B cell (primary cell): ENCODE measurements around the gene GGT5. TPM values are rescaled to one million over a fixed set of nuclear protein-coding genes. Genes with fewer than 3 reads are reported as not detected.
"Not testable (repeated sequence)": the region's sequence is repeated elsewhere in the genome, so short reads cannot be mapped to it uniquely, and the experiment has no call there.

Experiments used
- ATAC-seq: fragments of 200-7000 bp; cut with Tn5 transposase; one replicate; pipeline ENCODE4 v1.10.0; 2021; ENCODE audit warnings: low read depth, mild to moderate bottlenecking, moderate number of reproducible peaks, moderate library complexity
- CTCF ChIA-PET: fragments of 350-600 bp; sonication (Branson Sonifier 250); formaldehyde crosslinking; loops from one replicate; lab custom pipeline; 2021; ENCODE audit warnings: antibody characterized with exemption, inconsistent platforms; lab: Charles Lee
- POLR2A ChIA-PET: fragments of 350-600 bp; sonication (Branson Sonifier 250); formaldehyde crosslinking; loops from one replicate; lab custom pipeline; 2021; ENCODE audit warnings: antibody characterized with exemption; lab: Charles Lee
- DNase-seq: peaks from one replicate; pipeline ENCODE4 v3.0.0; 2013
- H2AFZ ChIP-seq: 2 replicates; pipeline ENCODE4 v1.6.1; 2012; ENCODE audit warnings: mild to moderate bottlenecking, low read depth, low read length; ENCODE audit not compliant: insufficient read depth, poor library complexity, severe bottlenecking
- H3K27ac ChIP-seq, 2 donors: 1 replicate in 1 of 2; 2 replicates in 1 of 2; pipeline ENCODE4 v1.5.1; 2012 to 2013; ENCODE audit warnings: low read length in 2 of 2, mild to moderate bottlenecking in 2 of 2, moderate library complexity in 1 of 2
- H3K27me3 ChIP-seq, 4 experiments: fragments of 200-600 bp in 1 of 4; sonication (generic) in 1 of 4; replicated peaks in 1 of 4; 1 replicate in 2 of 4; 2 replicates in 2 of 4; pipeline versions ENCODE4 v1.6.1 to v1.7.0; 2013 to 2016; ENCODE audit warnings: low read length in 3 of 4, mild to moderate bottlenecking in 2 of 4, mixed read lengths in 1 of 4, moderate library complexity in 1 of 4; ENCODE audit not compliant: insufficient read depth in 4 of 4, control insufficient read depth in 3 of 4; ENCODE audit errors: control extremely low read depth in 1 of 4
- H3K36me3 ChIP-seq, 2 experiments: replicated peaks in 1 of 2; 1 replicate in 1 of 2; 2 replicates in 1 of 2; pipeline versions ENCODE4 v1.6.1 to v1.7.1; 2013; ENCODE audit warnings: low read length in 1 of 2; ENCODE audit not compliant: insufficient read depth in 2 of 2, control insufficient read depth in 1 of 2; ENCODE audit errors: control extremely low read depth in 1 of 2, extremely low read depth in 1 of 2
- H3K4me1 ChIP-seq, 2 donors: fragments of 200-600 bp in 1 of 2; sonication (generic) in 1 of 2; 1 replicate in 1 of 2; 2 replicates in 1 of 2; pipeline versions ENCODE4 v1.5.1 to v1.6.1; 2013 to 2017; ENCODE audit warnings: low read length in 2 of 2; ENCODE audit not compliant: control insufficient read depth in 2 of 2, insufficient read depth in 2 of 2
- H3K4me2 ChIP-seq: replicated peaks from 2 replicates; pipeline ENCODE3; 2012; ENCODE audit warnings: mild to moderate bottlenecking, low read depth, low read length; ENCODE audit not compliant: poor library complexity, severe bottlenecking
- H3K4me3 ChIP-seq, 5 experiments: fragments of 200-600 bp in 1 of 5; sonication (generic) in 1 of 5; 1 replicate in 3 of 5; 2 replicates in 2 of 5; pipeline versions ENCODE4 v1.5.1 to v1.7.0; 2011 to 2016; ENCODE audit warnings: low read length in 4 of 5, mild to moderate bottlenecking in 4 of 5, low read depth in 2 of 5, control low read depth in 1 of 5, moderate library complexity in 1 of 5; ENCODE audit not compliant: insufficient read depth in 1 of 5; ENCODE audit errors: control extremely low read depth in 1 of 5, extremely low read depth in 1 of 5
- H3K79me2 ChIP-seq: fragments of 200-600 bp; sonication (generic); one replicate; pipeline ENCODE4 v1.6.0; 2016; ENCODE audit warnings: low read length; ENCODE audit not compliant: control insufficient read depth, insufficient read depth
- H3K9ac ChIP-seq: fragments of 200-600 bp; sonication (generic); 2 replicates; pipeline ENCODE4 v1.6.1; 2017; ENCODE audit warnings: mild to moderate bottlenecking, low read length, moderate library complexity
- H3K9me3 ChIP-seq, 3 donors: one replicate each; pipeline versions ENCODE4 v1.6.1 to v1.7.1; 2013; ENCODE audit warnings: low read length in 2 of 3; ENCODE audit not compliant: control insufficient read depth in 2 of 3, insufficient read depth in 1 of 3; ENCODE audit errors: control extremely low read depth in 1 of 3
- H4K20me1 ChIP-seq: 2 replicates; pipeline ENCODE4 v1.6.0; 2012; ENCODE audit warnings: mild to moderate bottlenecking, low read length; ENCODE audit not compliant: insufficient read depth, control insufficient read depth, poor library complexity, severe bottlenecking
- H3K27ac Mint-ChIP-seq: one replicate; pipeline ENCODE4 v1.8.0; 2021; ENCODE audit warnings: mixed read lengths
- H3K27me3 Mint-ChIP-seq: one replicate; pipeline ENCODE4 v1.8.0; 2021; ENCODE audit warnings: mixed read lengths
- H3K4me1 Mint-ChIP-seq: one replicate; pipeline ENCODE4 v1.8.0; 2021; ENCODE audit warnings: mixed read lengths
- H3K4me3 Mint-ChIP-seq: one replicate; pipeline ENCODE4 v1.8.0; 2021; ENCODE audit warnings: mixed read lengths
- H3K9me3 Mint-ChIP-seq: one replicate; pipeline ENCODE4 v1.8.0; 2022; ENCODE audit warnings: mixed read lengths; ENCODE audit not compliant: insufficient read depth
- EZH2 ChIP-seq: IDR thresholded peaks from 2 replicates; pipeline ENCODE4 v1.6.1; 2012; ENCODE audit warnings: borderline replicate concordance, low read depth, mild to moderate bottlenecking, moderate library complexity, low read length; ENCODE audit not compliant: insufficient read depth, poor library complexity, severe bottlenecking
- WGBS: methylation state at CpG from one replicate; pipeline ENCODE4 v1.1.5; 2013; ENCODE audit warnings: missing lambda C conversion rate; ENCODE audit not compliant: insufficient coverage; 5-methylcytosine and 5-hydroxymethylcytosine counted together
- intact Hi-C: fragments of 100-400 bp; cut with micrococcal nuclease; formaldehyde crosslinking; loops from one replicate; pipeline ENCODE4 v1.10.0; 2022
- polyA plus RNA-seq: library from polyadenylated mRNA; depleted of rRNA; stranded (reverse); fragments of >200 nt; gene quantifications from 2 replicates; pipeline ENCODE4 v1.2.3, GENCODE V29; 2012
- total RNA-seq, 2 donors: library from RNA; stranded (reverse); fragments of 120-200 nt in 1 of 2; gene quantifications; 1 replicate in 1 of 2; 2 replicates in 1 of 2; pipeline versions ENCODE4 v1.2.3 to v1.2.4, GENCODE V29; 2013 to 2022

Gene GGT5
- total and polyA plus RNA-seq, 2 donors (not counting 1 experiment from before 2014, with no cell fraction given): not detected

DNA sequence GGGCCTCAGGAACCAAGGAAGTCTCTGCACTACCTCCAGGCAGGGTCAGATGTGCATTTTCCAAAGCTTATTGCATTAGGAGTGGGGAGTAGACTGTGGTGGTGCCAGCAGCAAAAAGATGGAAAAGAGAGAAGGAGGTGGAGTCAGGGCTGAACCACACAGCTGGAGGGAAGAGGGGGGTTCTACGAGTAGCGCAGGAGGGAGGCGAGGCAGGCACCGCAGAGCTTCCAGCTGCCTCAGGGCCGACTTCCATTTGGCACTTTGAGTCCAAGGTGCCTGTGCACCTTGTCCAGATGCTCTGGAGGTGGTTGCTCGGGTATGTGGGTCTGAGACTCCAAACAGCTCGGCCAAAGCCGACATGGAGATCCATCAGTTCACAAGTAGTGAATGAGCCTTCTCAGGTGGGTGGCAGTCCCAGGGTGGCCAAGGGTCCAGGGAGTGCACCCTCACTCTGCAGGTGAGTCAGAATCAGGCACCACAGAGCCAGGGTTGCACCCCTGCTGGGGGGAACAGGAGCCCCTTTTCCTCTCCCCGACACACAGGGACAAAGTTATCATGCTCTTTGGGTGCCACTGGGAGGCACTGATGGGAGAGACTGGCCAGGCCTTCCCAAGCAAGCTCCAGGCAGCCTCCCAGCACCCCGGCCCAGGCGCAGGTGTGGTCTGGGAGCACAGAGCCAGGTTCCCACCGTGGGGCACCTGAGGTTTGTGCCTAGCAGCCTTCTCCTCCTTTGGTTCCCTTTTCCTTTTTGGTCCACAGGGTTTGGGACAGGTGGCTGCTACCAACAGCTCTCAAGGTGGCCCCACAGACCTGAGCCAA, 30.2 kb downstream of the GGT5 start:
- ChIA-PET POLR2A (no interaction called here), CTCF (no interaction called here)
- WGBS: 88% methylated on average over 12 of the region's 12 CpGs
- no peak overlapping the region for H3K27ac ChIP-seq
- no peak overlapping the region for H2AFZ ChIP-seq
- intact Hi-C loops: no loop called here
- no peaks in the 10 kb centered on the region for H3K79me2 ChIP-seq
- H4K20me1 ChIP-seq: no peaks in the 10 kb centered on the region
- H3K36me3 ChIP-seq: no peaks in the 10 kb centered on the region
- H3K9ac ChIP-seq: no peak overlapping the region
- H3K4me3 ChIP-seq: no peak overlapping the region
- H3K4me3 Mint-ChIP-seq: no peak overlapping the region
- H3K4me2 ChIP-seq: no peak overlapping the region
- no peaks in the 10 kb centered on the region for H3K9me3 Mint-ChIP-seq
- H3K4me1 Mint-ChIP-seq: peaks cover 7% of the 10 kb centered on the region
- no peaks in the 10 kb centered on the region for H3K27me3 Mint-ChIP-seq
- no peak for TF ChIP-seq EZH2
- H3K4me1 ChIP-seq: peaks cover 6 to 12% of the 10 kb centered on the region in 2 donors
- no peak overlapping the region for H3K27ac Mint-ChIP-seq
- ATAC-seq (no peak), DNase-seq (no peak)
- H3K9me3 ChIP-seq: no peaks in the 10 kb centered on the region
- H3K27me3 ChIP-seq: peaks cover 0 to 3% (median 0%) of the 10 kb centered on the region in 4 experiments

DNA sequence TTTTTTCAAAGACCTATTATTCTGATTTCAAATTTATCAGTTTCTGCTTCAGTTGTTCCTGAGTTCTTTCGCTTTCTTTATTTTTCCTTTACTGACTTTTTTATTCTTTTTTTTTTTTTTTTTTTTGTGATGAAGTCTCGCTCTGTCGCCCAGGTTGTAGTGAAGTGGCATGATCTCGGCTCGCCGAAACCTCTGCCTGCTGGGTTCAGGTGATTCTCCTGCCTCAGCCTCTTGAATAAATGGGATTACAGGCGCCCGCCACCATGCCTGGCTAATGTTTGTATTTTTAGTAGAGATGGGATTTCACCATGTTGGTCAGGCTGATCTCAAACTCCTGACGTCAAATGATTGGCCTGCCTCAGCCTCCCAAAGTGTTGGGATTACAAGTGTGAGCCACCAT, 31.8 kb downstream of the GGT5 start:
- H3K27ac Mint-ChIP-seq, DNase-seq, ATAC-seq, H3K4me1 Mint-ChIP-seq, H3K27me3 Mint-ChIP-seq, POLR2A ChIA-PET, intact Hi-C loops, H3K9me3 Mint-ChIP-seq, H3K9me3 ChIP-seq, H2AFZ ChIP-seq, H3K4me3 Mint-ChIP-seq, H4K20me1 ChIP-seq, H3K27ac ChIP-seq, H3K79me2 ChIP-seq, CTCF ChIA-PET, H3K27me3 ChIP-seq, H3K4me3 ChIP-seq, H3K9ac ChIP-seq, H3K36me3 ChIP-seq: not testable (repeated sequence)
- Histone ChIP-seq H3K4me1 (peaks cover 6 to 14% of the 10 kb centered on the region in 2 donors), H3K4me2 (peak overlapping the region; percentile 18)
- WGBS: 27% methylated on average over 4 of the region's 9 CpGs

DNA sequence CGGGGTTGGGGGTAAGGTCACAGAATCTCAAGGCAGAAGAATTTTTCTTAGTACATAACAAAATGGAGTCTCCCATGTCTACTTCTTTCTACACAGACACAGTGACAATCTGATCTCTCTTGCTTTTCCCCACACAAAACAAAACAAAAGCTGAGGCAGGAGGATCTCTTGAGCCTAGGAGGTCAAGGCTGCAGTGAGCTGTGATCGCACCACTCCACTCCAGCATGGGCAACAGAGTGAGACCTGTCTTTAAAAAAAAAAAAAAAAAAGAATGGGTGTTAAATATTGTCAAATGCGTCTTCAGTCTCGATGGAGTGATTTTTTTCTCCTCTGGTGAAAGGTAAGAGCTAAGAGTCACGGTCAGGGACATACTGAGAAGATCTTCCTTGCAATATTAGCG, 33.2 kb downstream of the GGT5 start:
- 80% methylated on average over 1 of the region's 6 CpGs for WGBS
- H3K4me3 Mint-ChIP-seq, DNase-seq, CTCF ChIA-PET, H3K27ac ChIP-seq, H3K27me3 Mint-ChIP-seq, POLR2A ChIA-PET, ATAC-seq, intact Hi-C loops, H3K36me3 ChIP-seq, H3K4me2 ChIP-seq, H3K4me3 ChIP-seq, H3K27ac Mint-ChIP-seq, H3K9ac ChIP-seq, H2AFZ ChIP-seq, H3K9me3 Mint-ChIP-seq, H3K27me3 ChIP-seq, H4K20me1 ChIP-seq, H3K9me3 ChIP-seq, H3K79me2 ChIP-seq: not testable (repeated sequence)
- H3K4me1 Mint-ChIP-seq: peaks cover 22% of the 10 kb centered on the region
- peaks cover 16 to 25% of the 10 kb centered on the region in 2 donors for H3K4me1 ChIP-seq

DNA sequence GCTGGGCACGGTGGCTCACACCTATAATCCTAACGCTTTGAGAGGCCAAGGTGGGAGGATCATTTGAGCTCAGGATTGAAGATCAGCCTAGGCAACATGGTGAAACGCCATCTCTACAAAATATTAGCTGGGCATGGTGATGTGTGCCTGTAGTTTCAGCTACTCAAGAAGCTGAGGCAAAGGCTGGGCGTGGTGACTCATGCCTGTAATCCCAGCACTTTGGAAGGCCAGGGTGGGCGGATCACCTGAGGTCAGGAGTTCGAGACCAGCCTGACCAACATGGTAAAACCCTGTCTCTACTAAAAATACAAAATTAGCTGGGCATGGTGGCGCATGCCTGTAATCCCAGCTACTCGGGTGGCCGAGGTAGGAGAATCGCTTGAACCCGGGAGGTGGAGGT, 34.5 kb downstream of the GGT5 start:
- H3K4me2 ChIP-seq, H3K4me3 Mint-ChIP-seq, CTCF ChIA-PET: not testable (repeated sequence)

More for the DNA sequence above, 34.5 kb downstream of the GGT5 start:
- DNase-seq, POLR2A ChIA-PET, H3K27me3 Mint-ChIP-seq, H3K36me3 ChIP-seq, H3K79me2 ChIP-seq, ATAC-seq, H3K27ac Mint-ChIP-seq, H3K9me3 ChIP-seq, H3K9ac ChIP-seq, H3K4me3 ChIP-seq, H2AFZ ChIP-seq, H3K9me3 Mint-ChIP-seq, H4K20me1 ChIP-seq, intact Hi-C loops, H3K27me3 ChIP-seq, H3K27ac ChIP-seq: not testable (repeated sequence)
- peaks cover 18 to 36% of the 10 kb centered on the region in 2 donors for H3K4me1 ChIP-seq
- WGBS: 96% methylated on average over 8 of the region's 11 CpGs
- H3K4me1 Mint-ChIP-seq: peaks cover 31% of the 10 kb centered on the region
